ENCODE results near the gene ZNF415. TPM values are rescaled to one million over a fixed set of nuclear protein-coding genes. Genes with fewer than 3 reads are reported as not detected.
"Not testable (repeated sequence)": the region's sequence is repeated elsewhere in the genome, so short reads cannot be mapped to it uniquely, and the experiment has no call there.

Gene ZNF415
- polyA plus RNA-seq (ENCODE audit: insufficient read length) = 9.6 TPM

GRCh38 chr19:53132141-53132991 lies at the start of gene ZNF415:
Gene ZNF415, minus strand, starts transcription at chr19:53132910. Its CDS starts 10,234 bp downstream, at chr19:53122676.
- DNase-seq = peak; percentile 83

- DNase-seq = no peak
Measured at GRCh38 chr19:53182202-53182601, 49.5 kb upstream of the ZNF415 start.

GRCh38 chr19:53177986-53178385 lies 45.3 kb upstream of the ZNF415 start:
- no peak for DNase-seq

GRCh38 chr19:53172889-53173288 lies 40.2 kb upstream of the ZNF415 start:
- DNase-seq = no peak

GRCh38 chr19:53165691-53166091 lies 33.0 kb upstream of the ZNF415 start:
- DNase-seq = no peak

- DNase-seq = no peak
Measured at GRCh38 chr19:53161123-53161522, 28.4 kb upstream of the ZNF415 start.

GRCh38 chr19:53160350-53160749 lies 27.6 kb upstream of the ZNF415 start:
- DNase-seq = no peak

GRCh38 chr19:53158119-53158656 lies 25.5 kb upstream of the ZNF415 start:
- DNase-seq = peak; percentile 29

GRCh38 chr19:53157626-53158025 lies 24.9 kb upstream of the ZNF415 start:
- DNase-seq = peak; percentile 14

GRCh38 chr19:53156850-53157249 lies 24.1 kb upstream of the ZNF415 start:
- no peak for DNase-seq

GRCh38 chr19:53147645-53148044 lies 14.9 kb upstream of the ZNF415 start:
- DNase-seq = no peak

- DNase-seq = no peak
Measured at GRCh38 chr19:53140351-53140750, 7.6 kb upstream of the ZNF415 start.

- DNase-seq = no peak
Measured at GRCh38 chr19:53136432-53136831, 3.7 kb upstream of the ZNF415 start.

- no peak for DNase-seq
Measured at GRCh38 chr19:53131727-53132126, 983 bp downstream of the ZNF415 start.

GRCh38 chr19:53131085-53131590 lies 1.6 kb downstream of the ZNF415 start:
- no peak for DNase-seq

- DNase-seq = no peak
Measured at GRCh38 chr19:53130506-53130905, 2.2 kb downstream of the ZNF415 start.

- DNase-seq = not testable (repeated sequence)
Measured at GRCh38 chr19:53126733-53127526, 5.8 kb downstream of the ZNF415 start.

GRCh38 chr19:53123400-53123799 lies 9.3 kb downstream of the ZNF415 start:
- no peak for DNase-seq

- no peak for DNase-seq
Measured at GRCh38 chr19:53112286-53112685, 20.4 kb downstream of the ZNF415 start.

GRCh38 chr19:53109527-53109926 lies 23.2 kb downstream of the ZNF415 start:
- no peak for DNase-seq

GRCh38 chr19:53103234-53104203 lies 29.2 kb downstream of the ZNF415 start, which contains the start of gene ZNF160:
Gene ZNF160, minus strand, starts transcription at chr19:53103422. Its CDS starts 17,146 bp downstream, at chr19:53086276.
- DNase-seq = peak; percentile 99
